ENCODE results near the gene KHDRBS2. TPM values are rescaled to one million over a fixed set of nuclear protein-coding genes. Genes with fewer than 3 reads are reported as not detected.

Gene KHDRBS2
- total RNA-seq, 4 donors from 2014 or later = 0.47 to 23.9 (median 3.0) TPM

GRCh38 chr6:62296541-62296940, 10.5 kb upstream of the KHDRBS2 start:
- no peak for DNase-seq
- Histone ChIP-seq H3K4me3 (no peak overlapping the region), H3K27me3 (no peaks in the 10 kb centered on the region), H3K36me3 (no peaks in the 10 kb centered on the region), H3K9me3 (peaks cover 0 to 3% (median 0%) of the 10 kb centered on the region in 4 donors), H3K4me1 (no peaks in the 10 kb centered on the region), H3K27ac (no peak overlapping the region)
- TF ChIP-seq POLR2A (IDR thresholded peaks at IDR 0.05) (no peak), CTCF (IDR thresholded peaks at IDR 0.05) (no peak)

GRCh38 chr6:62288974-62289373, 2.9 kb upstream of the KHDRBS2 start:
- TF ChIP-seq POLR2A (IDR thresholded peaks at IDR 0.05) (no peak), CTCF (IDR thresholded peaks at IDR 0.05) (no peak)
- H3K27me3 ChIP-seq = no peaks in the 10 kb centered on the region
- no peaks in the 10 kb centered on the region for H3K9me3 ChIP-seq
- H3K4me3 ChIP-seq = no peak overlapping the region
- DNase-seq = no peak
- H3K36me3 ChIP-seq = no peaks in the 10 kb centered on the region
- no peak overlapping the region for H3K27ac ChIP-seq
- H3K4me1 ChIP-seq = no peaks in the 10 kb centered on the region

GRCh38 chr6:62288562-62288961, 2.5 kb upstream of the KHDRBS2 start:
- Histone ChIP-seq H3K9me3 (no peaks in the 10 kb centered on the region), H3K27ac (no peak overlapping the region), H3K4me3 (no peak overlapping the region), H3K36me3 (no peaks in the 10 kb centered on the region), H3K27me3 (no peaks in the 10 kb centered on the region), H3K4me1 (no peaks in the 10 kb centered on the region)
- DNase-seq = no peak
- TF ChIP-seq CTCF (IDR thresholded peaks at IDR 0.05) (no peak), POLR2A (IDR thresholded peaks at IDR 0.05) (no peak)

- Histone ChIP-seq H3K4me3 (peak overlapping the region; percentile 51 to 65 (median 57)), H3K36me3 (no peaks in the 10 kb centered on the region), H3K27ac (peak overlapping the region in 2 of 4 donors; percentile 3 to 76), H3K9me3 (no peaks in the 10 kb centered on the region), H3K4me1 (no peaks in the 10 kb centered on the region), H3K27me3 (no peaks in the 10 kb centered on the region)
- TF ChIP-seq CTCF (IDR thresholded peaks at IDR 0.05) (no peak), POLR2A (IDR thresholded peaks at IDR 0.05) (no peak)
- DNase-seq = peak in 2 of 3 donors; percentile 18 to 44
These were observed 432 bp upstream of the KHDRBS2 start for GRCh38 chr6:62286470-62286843.

GRCh38 chr6:62284725-62285124, 1.3 kb downstream of the KHDRBS2 start:
- Histone ChIP-seq H3K27ac (no peak overlapping the region), H3K4me1 (no peaks in the 10 kb centered on the region), H3K4me3 (no peak overlapping the region), H3K9me3 (no peaks in the 10 kb centered on the region), H3K27me3 (no peaks in the 10 kb centered on the region), H3K36me3 (no peaks in the 10 kb centered on the region)
- no peak for DNase-seq
- TF ChIP-seq POLR2A (IDR thresholded peaks at IDR 0.05) = no peak
- no peak for TF ChIP-seq CTCF (IDR thresholded peaks at IDR 0.05)

- H3K4me1 ChIP-seq = no peaks in the 10 kb centered on the region
- DNase-seq = no peak
- H3K36me3 ChIP-seq = no peaks in the 10 kb centered on the region
- TF ChIP-seq CTCF (IDR thresholded peaks at IDR 0.05) (peak; percentile 16 to 55 (median 36)), POLR2A (IDR thresholded peaks at IDR 0.05) (no peak)
- no peak overlapping the region for H3K4me3 ChIP-seq
- no peaks in the 10 kb centered on the region for H3K9me3 ChIP-seq
- no peak overlapping the region for H3K27ac ChIP-seq
- H3K27me3 ChIP-seq = no peaks in the 10 kb centered on the region
These were observed 2.1 kb downstream of the KHDRBS2 start for GRCh38 chr6:62283796-62284411.

All from Peyer's patch (tissue), 4 donors.